HG02642 (cell line): ENCODE results near the gene RREB1.
A peak's percentile ranks its signal among the peaks of the same experiment; 100 is the strongest.

Experiments
- ATAC-seq: cut with Tn5 transposase; IDR thresholded peaks from one replicate; pipeline ENCODE4 v1.9.1; 2021; ENCODE audit warnings: mild to moderate bottlenecking; ENCODE audit not compliant: unreplicated experiment, poor library complexity

Gene RREB1

DNA sequence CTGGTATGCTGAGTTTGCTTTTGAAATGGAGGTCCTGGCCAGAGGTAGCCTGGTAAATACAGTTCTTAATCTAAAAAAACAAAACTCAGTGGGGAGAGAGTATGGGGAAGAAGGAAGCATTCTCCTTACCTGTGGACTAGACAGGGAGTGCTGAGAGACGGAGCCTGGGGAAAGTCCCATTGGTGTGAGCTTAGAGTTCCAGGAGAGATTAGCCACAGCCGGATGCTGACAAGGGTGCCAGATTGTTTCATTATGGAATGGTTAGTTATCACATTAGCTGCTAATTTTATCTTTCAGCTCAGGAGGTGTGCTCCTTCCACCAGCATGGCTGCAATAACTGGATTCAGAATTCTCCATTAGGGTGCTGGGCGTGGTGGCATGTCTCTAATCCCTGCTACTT lies 75.9 kb downstream of the RREB1 start:
- ATAC-seq = no peak

DNA sequence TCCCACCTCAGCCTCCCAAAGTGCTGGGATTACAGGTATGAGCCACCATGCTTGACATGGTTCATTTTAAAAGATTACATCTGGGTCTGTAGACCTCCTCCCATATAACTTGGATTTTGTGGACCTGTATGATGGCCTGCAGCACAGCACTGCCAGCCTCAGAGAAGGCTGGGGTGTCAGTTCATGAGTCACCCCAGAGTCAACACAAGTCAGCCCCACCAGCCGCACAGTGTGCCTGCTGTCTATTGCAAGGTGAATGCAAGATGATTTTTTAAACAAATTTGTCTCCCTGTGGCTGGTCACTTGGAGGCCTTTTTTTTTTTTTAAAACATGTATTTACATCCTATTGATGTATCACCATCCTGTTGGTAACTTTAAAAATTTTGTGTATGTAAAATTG lies 76.7 kb downstream of the RREB1 start:
- no peak for ATAC-seq

DNA sequence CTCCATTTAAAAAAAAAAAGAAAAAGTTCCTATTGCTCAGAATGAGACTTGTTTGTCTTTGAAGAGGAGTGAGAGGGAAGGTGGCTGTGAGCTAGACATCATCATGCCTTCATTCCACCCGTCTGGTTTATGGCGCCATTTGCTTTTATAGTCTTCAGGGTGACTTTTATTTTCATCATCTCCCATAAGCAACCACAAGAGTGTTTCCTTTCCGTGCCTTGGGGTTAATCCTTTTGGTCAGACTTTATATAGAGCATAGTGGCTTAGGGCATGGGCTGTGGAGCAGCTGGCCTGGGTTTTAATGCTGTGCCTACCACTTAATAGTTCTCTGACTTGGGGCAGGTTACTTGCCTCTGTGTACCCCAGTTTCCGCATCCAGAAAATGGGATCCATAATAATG lies 77.8 kb downstream of the RREB1 start:
- ATAC-seq = no peak

DNA sequence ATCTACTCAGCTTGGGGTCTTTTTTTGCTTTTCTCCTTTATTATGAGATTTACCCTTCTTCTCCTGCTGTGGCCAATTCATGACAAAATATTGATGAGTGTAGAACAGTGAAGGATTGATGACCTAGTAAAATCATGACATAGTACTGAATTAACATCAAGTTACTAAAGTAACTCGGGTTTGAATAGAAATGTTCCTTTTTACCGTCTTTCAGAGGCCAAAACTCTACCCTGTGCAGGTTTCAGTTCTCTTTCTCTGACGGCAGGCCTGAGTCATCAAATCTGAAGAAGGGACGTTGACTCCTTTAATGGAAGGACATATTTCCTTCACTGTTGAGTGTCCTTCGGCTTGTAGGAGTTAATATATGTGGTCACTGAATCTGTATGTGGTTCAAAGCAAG lies 80.7 kb downstream of the RREB1 start:
- peak; percentile 92 for ATAC-seq

DNA sequence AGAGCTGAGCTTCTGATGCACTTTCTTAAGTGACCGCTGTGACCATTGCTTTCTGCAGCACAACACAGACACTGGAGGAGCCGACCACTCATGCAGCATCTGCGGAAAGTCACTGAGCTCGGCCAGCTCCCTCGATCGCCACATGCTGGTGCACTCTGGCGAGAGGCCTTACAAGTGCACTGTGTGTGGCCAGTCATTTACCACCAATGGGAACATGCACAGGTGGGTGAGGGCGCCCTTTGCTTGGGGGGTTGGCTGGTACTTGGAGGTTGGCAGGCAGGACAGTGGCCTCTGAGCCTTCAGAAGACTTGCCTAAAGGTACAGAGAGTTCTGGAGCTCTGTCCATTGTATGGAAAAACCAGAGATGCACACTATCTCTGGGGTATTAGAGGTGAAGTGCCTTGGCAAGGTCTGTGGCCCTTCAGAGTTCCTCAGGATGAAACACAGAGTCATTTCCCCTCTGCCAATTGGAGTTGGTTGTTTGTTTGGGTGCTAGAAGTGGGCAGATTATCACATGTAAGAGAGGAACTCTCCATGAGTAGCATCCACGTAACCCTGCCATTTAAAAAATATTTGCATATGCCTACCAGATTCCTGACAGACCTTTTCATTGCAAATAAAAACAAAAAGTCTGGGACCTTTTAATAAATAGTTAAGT lies 81.5 kb downstream of the RREB1 start:
- ATAC-seq = no peak

DNA sequence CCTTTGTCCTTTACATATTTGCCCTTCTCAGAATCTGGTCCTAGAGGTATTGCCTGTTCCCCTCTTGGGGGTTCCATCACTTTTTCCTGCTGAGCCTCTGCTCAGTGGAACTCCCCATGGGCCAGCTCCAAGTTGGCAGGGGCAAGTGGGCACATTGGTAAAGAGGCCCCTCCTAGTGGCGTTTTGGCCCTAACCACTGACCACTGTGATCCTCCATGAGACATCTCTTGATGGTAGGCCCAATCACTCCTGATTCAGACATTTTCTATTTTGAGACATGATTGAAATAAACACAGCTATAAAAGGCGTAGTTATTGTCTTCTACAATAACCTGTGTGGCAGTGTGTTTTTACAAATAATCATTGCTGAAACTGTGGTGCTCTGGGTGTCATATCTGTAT lies 83.0 kb downstream of the RREB1 start:
- ATAC-seq = no peak

DNA sequence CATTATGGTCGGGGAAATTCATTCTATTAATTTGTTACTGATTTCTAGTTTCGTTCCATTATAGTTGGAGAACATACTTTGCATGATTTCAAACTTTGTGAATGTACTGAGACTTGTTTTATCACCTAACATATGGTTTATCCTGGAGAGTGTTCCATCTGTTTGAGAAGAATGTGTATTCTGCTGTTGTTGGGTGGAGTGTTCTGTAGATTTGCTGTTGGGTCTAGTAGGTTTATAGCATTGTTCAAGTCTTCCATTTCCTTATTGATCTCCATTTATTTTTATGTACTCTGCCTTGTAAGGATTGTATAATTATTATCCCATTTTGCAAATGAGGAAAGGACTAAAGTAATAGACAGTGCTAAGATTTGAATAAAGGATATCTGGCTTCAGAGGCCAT lies 85.4 kb downstream of the RREB1 start:
- ATAC-seq = no peak

DNA sequence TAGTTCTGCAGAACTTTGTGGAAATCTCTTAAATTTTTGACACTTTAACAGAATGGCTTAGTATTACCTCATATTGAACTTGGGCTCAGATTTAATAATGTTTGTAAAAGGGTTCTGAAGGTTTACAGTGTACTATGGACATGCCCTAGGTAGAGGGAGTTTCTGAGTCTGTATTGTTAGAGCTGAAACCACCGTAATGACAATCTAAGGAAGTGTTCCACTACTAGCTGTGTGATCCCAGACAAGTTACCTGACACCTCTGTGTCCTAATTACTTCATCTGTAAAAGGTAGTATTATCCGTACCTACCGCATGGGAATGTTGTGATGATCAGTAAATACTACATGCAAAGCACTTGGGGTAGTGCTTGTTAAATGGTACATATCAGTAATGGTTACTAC lies 86.9 kb downstream of the RREB1 start:
- ATAC-seq = no peak

DNA sequence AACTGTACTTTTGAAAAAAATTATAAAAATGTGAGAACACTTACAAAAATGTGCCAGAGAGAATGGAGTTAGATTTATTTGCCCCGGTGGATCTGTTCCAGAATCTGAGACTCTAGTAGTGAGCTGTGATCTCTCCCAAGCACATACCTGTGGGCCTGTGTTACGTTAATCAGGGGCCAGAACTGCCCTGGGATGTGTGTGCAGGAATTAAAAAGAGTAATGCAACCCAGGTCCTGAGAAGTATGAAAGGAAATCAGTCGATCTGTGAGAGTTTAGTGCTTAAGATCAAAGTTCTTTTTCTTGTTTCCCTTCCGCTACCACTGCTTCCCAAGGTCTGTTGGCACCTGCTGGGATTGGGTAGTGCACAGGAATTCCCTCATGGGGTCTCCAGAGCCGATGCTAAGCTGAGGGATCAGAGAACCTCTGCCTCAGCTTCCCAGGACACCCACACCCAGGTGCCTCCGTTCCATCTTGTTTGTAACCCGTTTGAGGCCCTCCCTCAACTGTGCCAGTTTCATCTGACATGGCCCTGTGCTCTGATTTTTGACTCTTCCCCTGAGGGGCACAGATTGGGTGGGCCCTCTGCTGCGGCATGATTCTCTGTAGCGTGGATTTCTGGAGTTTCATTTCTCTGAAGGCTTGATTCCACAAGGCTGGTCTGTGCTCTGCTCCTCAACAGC lies 87.7 kb downstream of the RREB1 start:
- no peak for ATAC-seq

DNA sequence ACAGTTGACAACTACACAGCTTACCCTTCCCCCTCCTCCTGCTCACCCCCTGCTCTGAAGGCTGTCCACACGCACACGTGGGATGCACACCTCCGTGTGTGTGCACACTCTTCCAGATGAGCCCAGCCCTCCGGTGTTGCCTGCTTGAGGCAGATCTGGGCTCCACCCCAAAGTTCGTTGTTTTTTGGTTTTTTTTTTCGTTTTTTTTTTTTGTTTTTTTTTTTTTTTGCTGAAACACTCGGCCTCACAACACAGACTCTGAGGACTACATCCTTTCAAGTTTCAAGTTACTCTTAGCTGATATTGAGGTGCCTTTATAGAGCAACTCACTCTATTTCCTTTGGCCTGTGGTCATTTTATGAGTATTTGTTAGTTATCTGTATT lies 88.2 kb downstream of the RREB1 start:
- ATAC-seq = no peak

DNA sequence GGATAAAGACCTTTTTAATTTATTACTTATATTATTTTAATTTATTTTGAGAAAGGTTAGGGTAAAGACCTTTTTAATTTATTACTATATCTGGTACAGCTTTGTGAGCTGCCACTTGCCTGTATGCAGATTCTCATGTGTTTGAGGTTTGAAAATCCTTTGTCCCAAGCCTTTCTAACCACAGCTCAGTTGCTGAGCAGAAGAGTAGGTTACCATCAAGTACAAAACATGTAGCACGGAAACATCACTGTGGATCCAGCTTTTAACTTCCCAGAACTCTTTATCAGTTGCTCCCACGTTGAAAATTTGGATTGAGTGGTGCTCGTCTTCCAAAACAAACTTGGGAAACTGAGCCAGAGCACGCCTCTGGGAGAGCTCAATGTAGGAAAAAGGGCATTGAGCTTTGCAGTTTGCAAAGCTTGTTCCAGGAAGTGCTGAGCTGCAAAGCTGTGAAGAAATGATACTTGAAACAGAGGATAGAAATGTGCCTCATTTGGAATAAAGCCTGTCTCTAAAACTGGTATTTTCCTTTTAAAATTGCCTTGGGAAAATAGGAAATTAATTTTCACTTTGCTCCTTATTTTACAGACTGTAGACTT lies 89.0 kb downstream of the RREB1 start:
- no peak for ATAC-seq

DNA sequence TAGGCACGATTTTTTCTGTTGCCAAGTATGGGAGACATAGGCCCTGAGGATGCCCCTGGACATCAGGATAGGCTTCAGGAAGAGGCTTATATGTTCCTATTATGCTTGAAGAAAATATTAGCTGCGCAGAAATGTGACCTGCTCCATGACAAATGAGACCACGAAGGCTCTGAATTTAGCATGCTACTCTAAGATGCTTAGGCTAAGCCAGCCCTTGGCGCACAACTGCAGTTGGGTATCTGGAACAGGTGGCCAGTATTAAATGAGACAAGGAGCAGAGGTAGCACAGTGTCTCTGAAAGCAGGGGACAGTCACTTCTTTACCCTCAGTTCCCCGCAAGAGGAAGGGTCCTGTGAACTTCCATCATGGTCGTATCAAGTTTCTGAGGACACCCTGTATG lies 90.0 kb downstream of the RREB1 start:
- ATAC-seq = no peak

DNA sequence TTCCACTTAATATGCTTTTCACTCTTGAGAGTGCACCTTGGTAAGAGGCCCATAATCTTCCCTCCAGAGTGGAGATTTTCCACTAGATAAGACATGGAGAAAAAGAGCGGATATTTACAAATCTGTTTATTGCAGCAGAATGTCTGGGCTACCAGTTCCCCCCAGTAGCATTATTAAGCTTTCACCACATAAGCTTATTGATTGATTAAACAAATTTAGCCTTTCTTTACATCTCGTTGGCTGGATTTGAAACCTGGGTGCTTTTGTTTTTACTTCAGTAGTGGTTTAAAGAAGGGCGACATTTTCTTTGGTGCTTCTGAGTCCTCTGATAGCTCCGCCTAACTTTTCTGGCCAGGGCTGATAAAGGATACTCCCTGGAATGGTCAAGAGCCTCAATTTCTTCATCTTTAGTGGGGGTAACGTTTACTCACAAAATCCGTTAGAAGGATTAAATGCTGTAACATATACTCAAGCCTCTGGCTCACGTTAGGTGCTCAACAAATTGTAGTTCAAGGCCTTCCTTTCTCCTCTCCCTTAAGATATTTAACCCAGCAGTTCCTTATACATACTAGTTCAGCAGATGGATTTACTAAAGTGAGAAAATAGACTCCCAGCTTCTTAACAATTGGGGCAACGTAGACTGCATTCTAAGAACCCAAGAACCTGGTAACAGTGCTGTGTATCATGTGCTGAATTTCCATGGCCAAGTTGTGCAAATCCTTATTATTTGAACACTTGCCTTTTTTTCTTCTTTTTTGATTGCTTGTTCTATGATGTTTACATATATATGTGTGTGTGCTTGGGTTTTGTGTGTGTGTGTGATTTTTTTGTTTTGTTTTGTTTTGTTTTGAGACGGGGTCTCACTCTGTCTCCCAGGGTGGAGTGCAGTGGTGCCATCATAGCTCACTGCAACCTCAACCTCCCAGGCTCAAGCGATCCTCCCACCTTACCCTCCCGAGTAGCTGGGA lies 91.4 kb downstream of the RREB1 start:
- no peak for ATAC-seq

DNA sequence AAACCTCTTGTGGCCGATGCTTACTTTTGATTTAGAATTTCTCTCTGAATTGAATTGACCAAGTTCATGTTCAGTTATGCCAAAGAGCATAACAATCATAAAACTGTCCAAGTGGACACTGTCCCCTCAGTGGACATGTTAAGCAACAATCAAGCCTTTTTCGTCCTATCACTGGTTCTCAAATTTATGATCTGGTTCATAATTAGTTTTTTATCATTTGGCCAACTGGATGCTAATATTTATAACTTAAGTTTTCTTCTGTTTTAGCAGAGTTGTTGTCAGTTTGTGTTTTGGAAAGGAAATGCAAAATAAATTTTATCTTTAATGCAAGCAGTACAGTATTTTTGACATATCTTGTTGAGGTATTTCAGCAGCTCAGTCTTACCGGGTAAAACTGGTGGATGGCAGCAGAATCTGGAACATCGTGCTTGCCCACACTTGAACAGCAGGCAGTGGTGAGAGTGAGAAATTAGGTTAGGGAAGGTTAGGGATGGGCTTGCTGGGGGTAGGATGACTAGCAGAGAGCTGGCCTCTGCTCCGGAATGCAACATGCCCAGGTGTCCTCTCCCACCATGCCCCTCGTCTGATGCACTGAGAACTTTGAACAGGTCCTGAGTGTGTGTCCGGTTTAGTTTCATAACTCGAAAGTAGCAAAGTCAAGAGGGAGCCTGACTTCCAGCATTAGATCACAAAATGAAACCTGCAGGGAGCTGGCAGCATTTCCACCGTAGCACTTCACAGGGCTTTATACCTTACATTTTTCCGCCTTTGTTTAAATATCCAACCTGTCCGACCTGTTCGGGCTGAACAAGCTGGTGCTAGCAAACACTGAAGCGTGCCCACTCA lies 93.1 kb downstream of the RREB1 start:
- ATAC-seq = no peak

DNA sequence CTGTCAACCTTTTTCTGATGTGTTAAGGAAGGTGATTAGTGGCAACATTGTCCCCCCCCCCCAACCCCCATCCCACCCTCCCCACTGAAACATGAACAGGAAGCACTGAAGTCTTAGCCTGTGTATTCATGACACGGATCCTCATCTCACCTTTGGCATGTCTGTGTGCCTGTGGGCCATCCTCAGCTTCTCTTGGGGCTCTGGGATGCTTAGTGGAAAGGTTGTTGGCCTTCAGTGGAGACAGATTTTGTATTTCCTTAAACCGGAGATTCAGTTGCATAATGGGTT lies 93.6 kb downstream of the RREB1 start:
- ATAC-seq = no peak

DNA sequence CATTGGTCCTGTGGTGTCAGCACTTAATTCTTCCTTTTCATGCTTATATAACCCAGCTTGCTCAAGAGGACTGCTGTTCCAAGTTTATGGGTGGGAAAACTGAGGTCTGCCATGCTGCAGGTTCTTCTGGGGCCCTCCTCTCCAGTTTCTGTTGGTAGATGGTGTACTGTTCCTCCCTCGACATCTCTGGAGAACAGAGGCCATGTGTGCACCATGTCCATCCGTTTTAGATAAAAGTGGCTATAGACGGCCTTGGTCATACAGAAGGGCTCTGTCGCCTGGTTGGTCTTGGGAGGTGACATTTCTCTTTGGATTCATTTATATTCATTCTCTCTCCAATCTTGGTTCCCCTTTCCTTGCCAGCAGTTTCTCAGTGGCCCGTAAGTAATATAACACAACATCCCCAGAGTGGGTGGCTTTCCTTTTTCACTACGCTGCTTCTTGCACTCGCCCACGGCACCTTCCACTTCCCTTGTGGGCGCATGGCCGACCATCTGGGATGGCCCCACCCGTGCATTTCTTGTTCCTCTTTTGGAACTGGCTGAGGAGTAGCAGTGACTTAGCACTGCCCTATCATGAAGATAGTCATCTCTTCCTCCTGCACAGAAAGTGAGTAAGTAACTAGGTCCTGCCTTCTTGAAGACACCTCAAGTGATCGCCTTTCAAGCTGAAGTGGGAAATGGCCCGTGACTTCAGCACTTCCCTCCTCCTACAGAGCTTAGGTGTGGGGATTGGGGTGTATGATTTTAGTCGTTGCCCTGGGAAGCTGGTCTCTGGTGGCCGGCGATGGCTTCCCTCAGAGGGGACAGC lies 94.2 kb downstream of the RREB1 start:
- ATAC-seq = peak; percentile 93

DNA sequence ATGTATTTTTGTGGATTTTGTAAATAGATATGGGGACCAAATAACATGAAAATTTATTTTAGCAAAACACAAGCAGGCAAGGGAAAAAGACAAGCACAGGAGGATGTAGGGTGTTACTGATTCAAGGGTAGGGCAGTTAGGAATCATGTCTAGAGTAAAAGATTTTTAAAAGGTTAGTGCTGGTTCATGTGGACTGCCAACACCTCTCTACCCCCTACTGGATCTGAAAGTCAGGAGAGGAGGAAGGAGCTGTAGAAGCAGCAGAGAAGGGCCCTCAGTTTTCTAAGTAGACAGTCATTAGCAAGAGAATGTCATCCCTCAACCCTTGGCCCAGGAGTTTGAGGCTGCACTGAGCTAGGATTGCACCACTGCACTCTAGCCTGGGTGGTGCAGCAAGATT lies 95.2 kb downstream of the RREB1 start:
- no peak for ATAC-seq

DNA sequence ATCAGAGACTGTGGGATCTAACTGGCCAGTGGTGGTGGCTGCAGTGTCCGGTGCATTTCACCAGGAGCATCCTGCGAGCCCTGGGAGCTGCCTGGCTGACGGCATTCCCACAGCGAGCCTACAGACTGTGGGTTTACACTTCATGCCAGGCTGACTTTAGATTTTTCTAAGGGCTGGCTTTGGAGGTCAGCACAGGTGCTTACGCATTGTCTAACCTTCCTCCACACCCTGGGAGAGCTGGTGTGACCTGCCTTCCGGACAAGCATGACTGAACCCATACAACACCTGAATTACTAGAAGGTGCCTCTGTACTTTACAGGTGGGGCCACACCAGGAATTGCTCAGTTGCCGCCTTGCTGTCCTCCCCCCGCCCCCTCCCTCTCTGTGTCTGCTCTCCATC lies 96.2 kb downstream of the RREB1 start:
- no peak for ATAC-seq

DNA sequence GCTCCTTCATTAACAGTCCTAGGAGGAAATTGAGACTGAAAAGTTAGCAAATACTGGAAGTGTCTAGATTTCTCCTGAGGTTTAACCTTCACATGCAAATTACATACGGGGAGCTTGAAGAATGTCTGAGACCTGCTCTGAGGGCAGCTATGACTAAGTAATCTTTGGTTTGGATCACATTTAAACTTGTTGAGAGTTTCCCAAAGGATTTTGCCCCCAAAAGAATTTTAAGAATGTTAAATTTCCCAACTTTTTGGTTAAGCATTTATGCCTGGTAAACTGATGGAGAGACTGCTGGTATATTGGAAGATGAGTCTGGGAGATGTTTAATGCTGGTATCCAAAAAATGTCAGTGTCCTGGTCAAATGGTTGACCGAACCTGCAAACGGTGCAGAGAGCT lies 97.0 kb downstream of the RREB1 start:
- ATAC-seq = no peak
